HG02938 (cell line): ENCODE results near the gene GSN.
A peak's percentile ranks its signal among the peaks of the same experiment; 100 is the strongest.

Experiments
- ATAC-seq: cut with Tn5 transposase; IDR thresholded peaks from one replicate; pipeline ENCODE4 v1.9.1; 2021; ENCODE audit warnings: mild to moderate bottlenecking, moderate library complexity; ENCODE audit not compliant: unreplicated experiment

Gene GSN

DNA sequence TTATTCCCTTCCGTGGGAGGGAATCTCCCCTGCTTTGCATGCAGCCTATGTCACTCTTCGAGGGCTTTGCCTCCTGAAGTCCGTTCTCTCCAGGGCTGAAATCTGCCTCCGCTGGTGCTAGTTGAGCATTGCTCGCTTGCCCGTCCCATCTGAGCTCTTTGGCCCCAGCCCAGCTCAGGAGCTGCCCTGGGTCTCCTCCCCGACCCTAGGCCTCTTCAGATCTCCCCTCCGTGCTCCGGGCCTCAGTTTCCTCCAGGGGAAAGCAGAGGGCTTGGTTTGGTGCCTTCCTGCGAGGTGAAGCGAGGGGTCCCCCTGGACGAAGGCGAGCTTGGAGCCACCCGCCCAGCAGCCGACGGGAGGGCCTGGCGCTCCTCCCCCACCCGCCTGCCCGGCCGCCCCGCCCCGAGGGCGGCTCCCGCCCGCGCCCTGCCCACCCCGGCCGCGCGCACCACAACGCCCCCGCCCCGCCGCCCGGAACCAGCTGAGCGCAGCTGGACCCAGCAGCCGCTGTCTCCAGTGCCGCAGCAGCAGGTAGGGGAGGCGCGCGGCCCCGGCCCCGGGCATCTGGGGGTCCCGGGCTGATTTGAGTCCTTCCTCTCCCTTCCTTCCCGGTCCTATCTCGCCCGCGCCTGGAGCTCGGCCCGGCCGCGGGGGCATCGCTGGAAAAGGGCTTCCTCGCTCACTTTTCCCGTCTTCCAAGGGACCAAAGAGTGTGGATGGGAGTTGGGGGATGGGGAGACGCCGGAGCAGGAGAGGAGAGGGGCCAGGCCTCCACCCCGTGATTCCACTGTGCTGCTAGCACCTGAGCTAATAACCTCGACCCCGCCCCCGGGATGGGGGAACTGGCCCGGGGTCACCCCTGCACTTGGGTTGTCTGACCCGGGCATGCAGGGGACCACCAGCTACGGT, at the start of gene GSN:
GSN (plus strand) TSS at position 474 of the 909 bp plus-strand sequence. CDS start 33,810 bp downstream, outside the sequence.
- ATAC-seq = peak; percentile 46

- no peak for ATAC-seq
These were observed 49.5 kb upstream of the GSN start for GRCh38 chr9:121218357-121219027.

- ATAC-seq = no peak
These were observed 48.4 kb upstream of the GSN start for GRCh38 chr9:121219530-121219929.

- ATAC-seq = no peak
These were observed 46.8 kb upstream of the GSN start for GRCh38 chr9:121220996-121221663.

DNA sequence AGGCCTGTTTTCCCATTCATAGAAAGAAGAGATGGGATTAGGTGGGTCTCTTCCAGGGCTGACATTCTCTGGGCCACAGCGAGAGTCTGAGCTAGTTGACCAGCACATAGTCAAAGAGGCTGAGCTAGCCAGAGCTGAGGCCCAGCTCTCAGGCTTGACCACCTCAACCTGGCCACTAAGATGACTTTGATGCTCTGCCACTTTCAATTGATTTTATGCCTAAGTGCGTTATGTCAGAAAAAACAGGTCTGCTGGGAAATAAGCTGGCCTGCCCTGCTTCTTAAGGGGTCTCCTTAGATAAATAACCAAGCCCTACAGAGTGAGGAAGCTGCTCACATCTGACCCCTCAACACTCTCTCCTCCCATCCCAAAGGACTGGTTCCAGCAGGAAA, 46.3 kb upstream of the GSN start:
- ATAC-seq = no peak

DNA sequence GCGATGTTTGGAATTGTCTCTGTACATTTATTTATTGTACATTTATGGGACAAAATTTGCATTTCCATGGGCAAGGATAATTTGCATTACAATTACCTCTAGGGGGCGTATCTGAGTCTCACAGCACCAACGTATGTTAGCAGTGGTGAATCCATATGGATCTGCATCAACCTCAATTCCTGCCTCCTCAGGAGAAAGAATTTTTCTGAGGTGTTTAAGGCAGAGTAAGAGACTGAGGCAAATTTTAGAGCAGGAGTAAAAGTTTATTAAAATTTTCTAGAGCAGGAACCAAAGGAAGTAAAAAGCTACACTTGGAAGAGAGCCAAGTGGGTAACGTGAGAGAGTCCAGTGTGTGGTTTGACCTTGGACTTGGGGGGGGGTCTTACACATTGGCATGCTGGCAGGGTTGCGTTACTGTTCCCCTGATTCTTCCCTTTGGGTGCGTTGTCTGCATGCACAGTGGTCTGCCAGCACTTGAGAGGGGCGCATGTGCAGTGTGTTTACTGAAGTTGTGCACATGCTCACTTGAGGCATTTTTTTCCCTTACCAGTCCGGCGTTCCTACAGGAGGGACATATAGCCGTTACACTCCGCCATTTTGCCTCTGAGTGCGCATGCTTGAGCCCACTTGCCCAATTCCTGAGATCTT, 45.3 kb upstream of the GSN start:
- ATAC-seq = no peak

GRCh38 chr9:121225240-121225639, 42.7 kb upstream of the GSN start:
- ATAC-seq = no peak

- ATAC-seq = no peak
These were observed 41.8 kb upstream of the GSN start for GRCh38 chr9:121226175-121226574.

GRCh38 chr9:121227862-121228261, 40.1 kb upstream of the GSN start:
- no peak for ATAC-seq

DNA sequence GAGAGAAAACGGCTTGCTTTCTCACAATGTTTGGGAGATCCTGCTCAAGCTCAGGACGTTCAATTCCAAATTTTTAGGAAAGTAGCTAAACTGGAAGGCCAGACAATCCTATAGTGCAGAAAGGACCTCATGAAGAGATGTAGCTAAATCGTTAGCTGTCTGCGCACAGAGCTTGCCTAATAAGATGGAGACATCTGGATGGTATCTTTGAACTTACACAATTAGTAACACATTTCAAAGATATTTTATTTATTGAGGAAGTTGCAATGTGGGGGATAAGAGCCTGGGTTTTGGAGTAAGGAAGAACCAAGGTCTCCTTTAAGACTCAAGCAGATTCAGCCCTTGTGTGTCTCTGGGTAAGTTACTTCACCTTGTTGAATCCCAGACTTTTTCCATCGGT, 37.7 kb upstream of the GSN start:
- ATAC-seq = no peak

DNA sequence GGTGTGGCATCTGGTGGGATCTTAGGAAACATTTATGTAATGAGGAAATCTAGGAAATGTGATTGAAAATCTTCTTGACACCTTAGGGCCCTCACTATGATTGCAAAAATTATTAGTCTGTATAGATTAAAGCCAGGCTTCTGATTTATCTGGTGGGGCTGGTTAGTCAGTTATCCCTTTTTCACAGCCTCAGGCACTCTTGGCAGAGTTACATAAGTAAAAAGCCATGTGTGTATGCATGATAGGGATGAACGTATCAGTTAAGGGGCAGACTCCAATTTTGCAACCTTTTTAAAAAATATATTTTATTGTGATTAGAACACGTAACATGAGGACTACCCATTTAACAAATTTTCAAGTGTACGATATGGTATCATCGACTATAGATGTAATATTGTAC, 35.7 kb upstream of the GSN start:
- no peak for ATAC-seq

DNA sequence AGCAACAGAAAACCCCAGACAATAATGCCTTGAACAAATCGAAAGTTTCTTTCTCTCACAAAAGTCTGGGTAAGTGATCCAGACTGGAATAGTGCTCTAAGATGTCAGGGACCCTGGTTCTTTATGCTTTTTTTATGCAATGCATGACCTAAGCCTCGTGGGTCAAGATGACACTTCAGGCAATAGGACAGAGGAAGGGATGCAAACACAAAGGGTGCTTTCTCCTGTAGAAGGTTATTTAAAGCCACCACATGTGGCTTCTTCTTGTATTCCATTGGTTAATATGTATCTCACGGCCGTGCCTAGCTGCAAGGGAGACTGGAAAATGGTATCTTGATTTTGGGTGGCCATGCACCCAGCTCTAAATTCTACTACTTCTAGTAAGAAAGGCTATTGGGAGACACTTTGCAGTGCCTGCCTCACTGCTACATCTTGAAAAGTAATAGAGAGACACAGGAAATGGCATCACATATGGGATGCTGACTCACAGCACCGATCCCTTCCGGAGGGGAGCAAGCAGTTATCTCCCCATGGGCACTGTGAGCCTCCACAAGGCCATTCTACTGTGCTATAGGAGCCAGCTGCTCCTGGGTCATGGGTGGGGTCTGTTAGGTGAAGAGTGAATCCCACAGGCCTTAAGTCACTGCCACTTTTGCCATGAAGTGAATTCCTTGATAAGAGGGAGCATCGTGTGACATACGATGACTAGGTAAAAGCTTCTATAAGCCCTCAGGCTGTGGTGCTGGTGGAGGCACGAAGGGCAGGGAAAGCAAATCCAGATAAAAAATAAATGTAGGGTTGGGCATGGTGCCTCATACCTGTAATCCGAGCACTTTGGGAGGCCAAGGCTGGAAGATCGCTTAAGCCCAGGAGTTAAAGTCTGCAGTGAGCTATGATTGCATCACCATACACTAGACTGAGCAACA, 33.8 kb upstream of the GSN start:
- no peak for ATAC-seq

- ATAC-seq = no peak
These were observed 33.2 kb upstream of the GSN start for GRCh38 chr9:121234832-121235161.

- no peak for ATAC-seq
These were observed 32.5 kb upstream of the GSN start for GRCh38 chr9:121235512-121235911.

GRCh38 chr9:121237916-121238315, 30.0 kb upstream of the GSN start:
- ATAC-seq = no peak

DNA sequence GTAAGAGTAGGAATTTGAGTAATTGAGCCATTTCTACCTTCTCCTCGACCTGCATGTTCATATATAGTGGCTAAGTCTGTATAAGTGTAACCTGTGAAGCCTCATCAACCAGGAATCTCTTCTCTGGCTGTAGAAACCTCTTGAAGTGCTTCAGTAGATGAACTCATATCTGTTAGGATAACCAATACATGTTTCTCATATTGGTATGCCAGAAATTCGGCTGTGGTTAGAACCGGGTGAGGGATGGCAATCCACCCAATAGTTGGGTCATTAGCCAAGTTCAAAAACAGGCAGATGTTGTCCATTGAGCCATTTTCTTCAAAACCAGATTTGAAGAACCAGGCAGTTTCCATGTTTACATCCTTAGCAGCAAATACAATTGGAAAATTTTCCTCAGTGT, 28.9 kb upstream of the GSN start:
- no peak for ATAC-seq

GRCh38 chr9:121239851-121240250, 28.1 kb upstream of the GSN start:
- ATAC-seq = no peak

GRCh38 chr9:121240472-121241135, 27.4 kb upstream of the GSN start:
- ATAC-seq = no peak

DNA sequence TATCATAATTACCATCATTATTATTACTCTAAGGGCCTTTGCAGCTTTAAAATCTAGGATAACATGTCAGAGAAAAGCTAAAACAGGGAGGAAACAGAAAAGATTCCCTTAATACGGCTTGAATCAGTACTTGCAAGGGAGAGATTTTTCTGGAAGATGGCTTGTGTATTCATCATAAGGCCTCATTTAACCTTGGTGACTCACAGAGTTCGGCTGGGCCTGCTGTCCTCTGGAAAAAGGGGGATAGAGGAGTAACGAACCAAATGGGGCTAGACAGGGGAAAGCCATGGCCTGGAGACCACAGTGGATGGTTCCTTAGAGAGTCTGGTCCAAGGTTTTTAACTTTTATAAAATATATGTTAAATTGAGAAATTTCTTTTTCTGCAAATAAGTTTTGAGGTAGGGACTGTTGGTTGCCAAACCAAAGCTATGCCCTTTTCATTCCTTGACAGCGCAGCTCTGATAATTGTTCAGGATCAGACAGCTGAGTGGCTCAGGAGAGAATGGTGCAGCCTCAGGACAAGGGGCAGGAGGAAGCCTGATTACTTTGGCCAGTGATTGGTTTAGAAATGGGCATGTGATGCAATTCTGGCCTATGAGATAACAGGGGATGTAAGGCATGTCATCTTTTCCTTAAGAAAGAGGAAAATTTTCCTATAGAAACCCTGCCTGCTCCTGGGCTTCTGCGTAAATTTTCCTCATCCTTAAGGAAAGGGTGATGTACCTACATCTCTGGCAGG, 25.6 kb upstream of the GSN start:
- ATAC-seq = no peak
